ENCODE results near the gene EXOC6B.

The EXOC6B gene

GRCh38 chr2:72828840-72829507 lies 3.1 kb upstream of the EXOC6B start:
- DNase-seq = no peak

DNA sequence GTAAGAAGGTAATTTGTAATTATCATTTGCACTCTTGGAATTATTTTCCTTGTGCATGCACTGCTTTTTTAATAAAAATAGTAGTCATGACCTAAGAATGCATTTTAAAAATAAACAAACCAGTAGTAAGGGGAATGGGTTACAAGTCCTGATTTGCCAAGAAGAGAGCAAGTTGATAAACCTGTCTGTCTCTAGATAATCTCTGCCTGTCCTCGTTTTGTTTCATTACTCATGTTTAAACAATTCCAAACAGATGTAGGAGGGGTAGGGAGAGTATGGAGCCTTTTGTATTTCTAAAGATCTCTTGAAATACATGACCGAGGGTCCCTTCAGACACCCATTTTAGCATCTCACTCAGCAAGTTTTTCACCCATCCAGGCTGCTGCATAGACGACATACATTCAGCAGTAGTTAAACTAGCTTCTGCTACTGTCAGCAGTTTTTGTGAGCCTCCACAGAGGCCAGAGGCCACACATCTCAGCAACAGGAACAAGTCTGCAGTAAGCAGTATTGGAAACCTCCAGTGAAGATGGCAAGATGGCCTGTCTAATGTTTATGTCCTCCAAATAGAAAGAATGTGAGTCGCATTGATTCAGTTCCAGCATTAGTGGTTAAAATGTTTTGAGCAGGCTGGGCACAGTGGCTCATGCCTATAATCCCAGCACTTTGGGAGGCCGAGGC lies 2.3 kb upstream of the EXOC6B start:
- DNase-seq = no peak

- DNase-seq = no peak
These were observed 1.7 kb upstream of the EXOC6B start for GRCh38 chr2:72827487-72827886.

- no peak for DNase-seq
These were observed 284 bp upstream of the EXOC6B start for GRCh38 chr2:72826156-72826477.

DNA sequence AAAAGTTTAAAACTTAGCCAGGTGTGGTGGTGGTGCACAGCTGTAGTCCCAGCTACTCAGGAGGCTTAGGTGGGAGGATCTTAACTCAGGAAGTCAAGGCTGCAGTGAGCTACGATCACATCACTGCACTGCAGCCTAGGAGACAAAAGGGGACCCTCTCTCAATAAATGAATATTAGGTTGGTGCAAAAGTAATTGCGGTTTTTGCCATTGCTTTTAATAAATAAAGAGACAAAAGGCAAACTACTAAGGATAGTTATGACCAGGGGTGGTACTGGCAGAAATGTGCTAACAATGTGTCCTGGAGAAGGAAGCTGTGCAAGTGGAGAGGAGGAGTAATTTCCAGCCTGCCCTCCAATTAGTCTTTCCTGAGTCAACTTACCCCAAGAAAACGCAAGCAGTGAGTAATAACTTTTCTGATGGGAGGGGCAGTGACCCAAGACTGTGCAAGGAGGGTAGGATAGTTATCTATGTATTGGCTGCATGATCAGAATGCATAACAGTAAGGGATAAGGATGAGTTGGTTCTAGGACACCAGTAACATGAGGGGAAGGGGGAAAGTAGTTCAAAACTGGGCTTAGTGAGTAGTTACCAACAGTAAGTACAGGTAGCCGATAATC lies 1.5 kb downstream of the EXOC6B start:
- no peak for DNase-seq

DNA sequence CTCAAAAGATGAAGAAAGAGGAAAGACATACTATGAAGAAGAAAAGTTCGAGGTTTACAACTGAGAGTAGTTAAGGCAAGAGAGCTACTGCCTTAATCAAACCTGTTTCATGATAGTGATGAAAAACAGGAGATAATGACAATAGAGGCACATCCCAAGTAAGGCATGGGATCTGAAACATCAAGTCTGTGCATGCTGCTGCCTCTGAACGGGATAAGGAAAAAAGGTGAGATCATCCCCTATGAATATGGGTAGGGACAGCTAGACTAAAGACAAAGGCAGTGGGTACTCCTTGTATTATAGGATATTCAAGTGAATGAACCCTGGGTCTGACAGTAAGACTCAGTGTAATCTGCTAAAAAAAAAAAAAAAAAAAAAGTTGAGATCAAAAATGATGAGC lies 3.0 kb downstream of the EXOC6B start:
- no peak for DNase-seq

GRCh38 chr2:72821983-72822382 lies 3.9 kb downstream of the EXOC6B start:
- no peak for DNase-seq

DNA sequence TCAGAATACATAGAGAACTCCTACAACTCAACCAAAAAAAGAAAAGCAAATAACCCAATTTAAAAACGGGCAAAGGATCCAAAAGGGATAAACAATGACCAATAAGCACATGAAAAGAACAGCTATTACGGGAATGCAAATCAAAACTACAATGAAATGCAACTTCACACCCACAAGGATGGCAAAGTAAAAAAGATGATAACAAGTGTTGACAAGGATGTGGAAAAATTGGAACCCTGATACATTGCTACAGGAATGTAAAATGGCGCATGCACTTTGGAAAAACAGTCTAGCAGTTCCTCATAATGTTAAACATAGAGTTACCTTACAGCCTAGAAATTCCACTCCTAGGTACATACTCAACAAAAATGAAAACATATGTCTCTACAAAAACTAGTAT lies 4.7 kb downstream of the EXOC6B start:
- no peak for DNase-seq

GRCh38 chr2:72819501-72819900 lies 6.3 kb downstream of the EXOC6B start:
- DNase-seq = no peak

DNA sequence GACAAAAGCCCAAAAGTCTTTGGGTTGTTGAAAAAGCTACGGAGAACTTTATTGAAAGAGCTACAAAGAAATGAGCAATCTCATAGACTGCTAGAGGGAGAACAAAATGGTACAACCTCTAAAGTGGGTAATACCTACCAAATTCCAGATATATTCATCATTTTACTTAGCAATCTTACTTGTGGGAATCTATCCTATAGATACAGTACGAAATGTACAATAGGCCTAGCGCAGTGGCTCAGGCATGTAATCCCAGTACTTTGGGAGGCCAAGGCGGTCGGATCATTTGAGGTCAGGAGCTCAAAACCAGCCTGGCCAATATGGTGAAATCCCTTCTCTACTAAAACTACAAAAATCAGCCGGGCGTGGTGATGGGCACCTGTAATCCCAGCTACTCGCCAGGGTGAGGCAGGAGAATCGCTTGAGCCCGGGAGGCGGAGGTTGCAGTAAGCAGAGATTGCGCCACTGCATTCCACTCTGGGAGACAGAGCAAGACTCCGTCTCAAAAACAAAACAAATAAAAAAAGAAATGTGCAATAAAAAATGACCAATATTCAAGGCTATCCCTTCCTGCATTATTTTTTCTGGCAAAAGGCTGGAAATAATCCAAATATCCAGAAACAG lies 10.1 kb downstream of the EXOC6B start:
- no peak for DNase-seq

GRCh38 chr2:72813841-72814240 lies 12.0 kb downstream of the EXOC6B start:
- no peak for DNase-seq

- DNase-seq = no peak
These were observed 15.7 kb downstream of the EXOC6B start for GRCh38 chr2:72810165-72810564.

- no peak for DNase-seq
These were observed 16.7 kb downstream of the EXOC6B start for GRCh38 chr2:72809095-72809494.

DNA sequence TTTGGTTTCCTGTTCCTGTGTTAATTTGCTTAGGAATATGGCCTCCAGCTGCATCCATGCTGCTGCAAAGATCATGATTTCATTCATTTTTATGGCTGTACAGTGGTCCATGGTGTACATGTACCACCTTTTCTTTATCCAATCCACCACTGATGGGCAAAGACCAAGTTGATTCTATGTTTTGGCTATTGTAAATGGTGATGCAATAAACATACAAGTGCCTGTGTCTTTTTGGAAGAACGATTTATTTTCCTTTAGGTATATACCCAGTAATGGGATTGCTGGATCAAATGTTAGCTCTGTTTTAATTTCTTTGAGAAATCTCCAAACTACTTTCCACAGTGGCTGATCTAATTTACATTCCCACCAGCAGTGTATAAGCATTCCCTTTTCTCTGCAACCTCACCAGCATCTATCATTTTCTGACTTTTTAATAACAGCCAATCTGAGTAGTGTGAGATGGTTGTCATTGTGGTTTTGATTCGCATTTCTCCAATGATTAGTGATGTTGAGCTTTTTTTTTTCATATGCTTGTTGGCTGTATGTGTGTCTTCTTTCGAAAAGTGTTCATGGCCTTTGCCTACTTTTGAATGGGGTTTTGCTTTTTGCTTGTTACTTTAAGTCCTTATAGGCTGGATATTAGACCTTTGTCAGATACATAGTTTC lies 19.4 kb downstream of the EXOC6B start:
- no peak for DNase-seq

DNA sequence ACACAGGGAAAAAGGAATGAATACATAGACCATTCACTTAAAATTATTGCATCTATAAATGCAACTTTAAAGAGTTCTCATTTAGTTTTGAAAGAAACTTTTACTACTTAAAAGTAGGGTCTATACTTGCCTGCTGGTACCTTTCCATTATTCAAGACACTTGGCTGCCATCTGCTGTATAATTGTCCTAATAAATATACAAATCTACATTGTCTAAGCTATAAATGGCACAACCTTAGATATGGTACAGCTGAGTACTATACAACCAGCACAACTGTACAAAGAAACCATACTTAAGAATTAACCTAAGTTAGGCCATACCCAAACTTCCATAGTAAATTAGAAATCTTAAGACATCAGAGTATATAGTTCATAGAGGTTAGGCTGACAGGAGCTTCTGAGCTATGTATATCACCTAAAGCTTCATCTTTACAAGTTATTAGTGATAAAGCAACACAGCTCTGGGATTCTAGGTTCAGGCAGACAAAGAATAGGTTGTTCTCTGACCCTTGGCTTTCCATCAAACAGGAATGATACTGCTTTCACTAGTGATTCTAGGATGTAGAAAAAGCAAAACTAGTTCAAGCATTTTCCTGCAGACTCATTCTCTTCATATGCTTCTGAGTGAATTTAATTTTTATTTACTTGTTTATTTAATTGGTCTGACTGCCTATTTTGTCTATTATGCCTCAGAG lies 22.1 kb downstream of the EXOC6B start:
- DNase-seq = peak in 1 of 2 experiments; percentile 19

- no peak for DNase-seq
These were observed 22.7 kb downstream of the EXOC6B start for GRCh38 chr2:72803151-72803550.

- DNase-seq = no peak
These were observed 25.3 kb downstream of the EXOC6B start for GRCh38 chr2:72800492-72800891.

DNA sequence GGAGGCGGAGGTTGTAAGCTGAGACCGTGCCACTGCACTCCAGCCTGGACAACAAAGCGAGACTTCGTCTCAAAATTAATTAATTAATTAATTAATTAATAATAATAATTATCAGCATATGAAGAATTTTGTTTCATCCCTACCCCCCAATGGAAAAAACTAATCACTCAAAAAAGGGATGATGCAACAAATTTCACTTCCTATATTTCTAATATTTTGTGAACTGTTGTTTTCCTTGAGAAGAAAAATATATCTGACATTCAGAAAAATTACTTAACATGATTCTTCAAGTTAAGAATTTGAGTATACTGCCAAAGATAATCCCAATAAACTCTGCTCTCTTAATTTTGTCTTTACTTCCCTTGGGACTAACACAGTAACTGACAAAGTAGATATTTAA lies 28.1 kb downstream of the EXOC6B start:
- DNase-seq = no peak

- no peak for DNase-seq
These were observed 29.1 kb downstream of the EXOC6B start for GRCh38 chr2:72796766-72797165.

GRCh38 chr2:72794572-72794971 lies 31.3 kb downstream of the EXOC6B start:
- DNase-seq = no peak

DNA sequence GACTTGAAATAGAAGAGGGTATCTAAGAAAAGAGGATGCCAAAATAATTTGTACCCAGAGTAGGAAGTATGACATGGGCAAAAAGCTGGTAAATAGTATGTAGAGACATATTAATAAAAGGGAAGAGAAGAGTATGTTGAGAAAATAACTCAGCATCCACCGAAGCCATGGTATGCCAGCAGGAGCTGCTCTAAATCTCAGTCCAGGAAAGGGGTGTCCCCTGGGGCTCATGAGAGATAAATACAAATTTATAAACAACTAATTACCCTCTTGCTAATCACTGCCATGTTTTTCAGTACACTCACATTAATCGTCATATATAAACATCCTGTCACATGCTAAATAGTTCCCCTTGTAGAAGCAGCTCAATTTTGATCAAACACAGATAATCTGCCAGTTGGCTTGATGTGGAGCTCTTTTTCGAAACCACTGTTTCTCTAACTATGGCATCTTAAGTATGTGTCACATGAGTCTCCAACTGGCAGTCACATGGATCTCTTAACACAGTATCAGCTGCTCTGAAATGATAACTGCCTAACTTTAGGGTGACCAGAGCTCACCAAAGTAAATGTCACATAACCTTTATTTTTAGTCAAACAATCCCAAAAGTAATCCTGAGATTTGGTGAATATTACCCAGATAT lies 31.9 kb downstream of the EXOC6B start:
- DNase-seq = no peak

DNA sequence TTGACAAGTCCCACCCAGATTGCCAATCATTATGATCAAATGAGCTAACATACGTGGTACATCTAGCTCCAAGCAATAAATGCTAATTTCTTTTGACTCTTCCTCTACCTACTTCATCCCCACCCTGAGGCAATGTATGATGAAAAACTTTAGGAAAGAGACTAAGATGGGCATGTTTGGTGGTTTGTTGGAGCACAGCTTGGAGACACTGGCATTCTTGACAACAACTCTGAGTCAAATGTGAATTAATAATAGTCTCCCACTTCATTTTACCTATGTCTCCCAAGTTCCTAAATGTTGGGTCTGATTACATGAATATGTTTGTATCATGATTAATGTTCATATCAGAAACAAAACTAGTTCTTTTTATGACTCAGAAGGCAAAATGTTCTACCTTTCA lies 36.6 kb downstream of the EXOC6B start:
- DNase-seq = no peak

All from NCI-H524 (cell line).